ENCODE measurements around the gene CCDC142. TPM values are rescaled to one million over a fixed set of nuclear protein-coding genes. Genes with fewer than 3 reads are reported as not detected.

Gene CCDC142
- total RNA-seq: 4.4 and 9.5 TPM in 2 replicates

GRCh38 chr2:74482801-74483674, at the start of gene CCDC142, which contains the start of gene TTC31:
Gene CCDC142, minus strand, starts transcription at chr2:74482998. Its CDS starts 161 bp downstream, at chr2:74482837.
Gene TTC31, plus strand, starts transcription at chr2:74483081. Its CDS starts 15 bp downstream, at chr2:74483096.
- Histone ChIP-seq H3K27me3 (ENCODE audit: control insufficient read depth, insufficient read depth, low read length) (no peaks in the 10 kb centered on the region), H3K4me3 (ENCODE audit: low read depth, low read length) (peak within 1 kb of the TSS; percentile 60), H3K36me3 (ENCODE audit: control insufficient read depth, insufficient read depth, low read length) (no peaks in the 10 kb centered on the region)
- DNase-seq (ENCODE audit: low read depth): peak; percentile 73
- TF ChIP-seq CTCF (IDR thresholded peaks at IDR 0.05; ENCODE audit: insufficient read depth, low read length, poor library complexity, severe bottlenecking): peak; percentile 91

- no peak for DNase-seq (ENCODE audit: low read depth)
- no peaks in the 10 kb centered on the region for H3K27me3 ChIP-seq (ENCODE audit: control insufficient read depth, insufficient read depth, low read length)
- H3K36me3 ChIP-seq (ENCODE audit: control insufficient read depth, insufficient read depth, low read length): no peaks in the 10 kb centered on the region
- H3K4me3 ChIP-seq (ENCODE audit: low read depth, low read length): no peak overlapping the region
- peak; percentile 29 for TF ChIP-seq CTCF (IDR thresholded peaks at IDR 0.05; ENCODE audit: insufficient read depth, low read length, poor library complexity, severe bottlenecking)
These were observed 49.4 kb upstream of the CCDC142 start for GRCh38 chr2:74532222-74532621.

GRCh38 chr2:74531666-74532065, 48.9 kb upstream of the CCDC142 start:
- no peak for TF ChIP-seq CTCF (IDR thresholded peaks at IDR 0.05; ENCODE audit: insufficient read depth, low read length, poor library complexity, severe bottlenecking)
- H3K27me3 ChIP-seq (ENCODE audit: control insufficient read depth, insufficient read depth, low read length): no peaks in the 10 kb centered on the region
- H3K4me3 ChIP-seq (ENCODE audit: low read depth, low read length): no peak overlapping the region
- peaks cover 3% of the 10 kb centered on the region for H3K36me3 ChIP-seq (ENCODE audit: control insufficient read depth, insufficient read depth, low read length)
- no peak for DNase-seq (ENCODE audit: low read depth)

- peaks cover 4% of the 10 kb centered on the region for H3K36me3 ChIP-seq (ENCODE audit: control insufficient read depth, insufficient read depth, low read length)
- peak overlapping the region; percentile 62 for H3K4me3 ChIP-seq (ENCODE audit: low read depth, low read length)
- no peaks in the 10 kb centered on the region for H3K27me3 ChIP-seq (ENCODE audit: control insufficient read depth, insufficient read depth, low read length)
- no peak for DNase-seq (ENCODE audit: low read depth)
- TF ChIP-seq CTCF (IDR thresholded peaks at IDR 0.05; ENCODE audit: insufficient read depth, low read length, poor library complexity, severe bottlenecking): no peak
These were observed 47.7 kb upstream of the CCDC142 start for GRCh38 chr2:74530239-74531187.

GRCh38 chr2:74529357-74530238, 46.8 kb upstream of the CCDC142 start, which contains the start of the genes AUP1 and HTRA2:
Gene AUP1, minus strand, starts transcription at chr2:74529706. Its CDS starts 77 bp downstream, at chr2:74529629.
Gene HTRA2, plus strand, starts transcription at chr2:74529933. Its CDS starts 74 bp downstream, at chr2:74530007.
- TF ChIP-seq CTCF (IDR thresholded peaks at IDR 0.05; ENCODE audit: insufficient read depth, low read length, poor library complexity, severe bottlenecking): no peak
- H3K4me3 ChIP-seq (ENCODE audit: low read depth, low read length): peak within 1 kb of the TSS; percentile 62
- H3K27me3 ChIP-seq (ENCODE audit: control insufficient read depth, insufficient read depth, low read length): no peaks in the 10 kb centered on the region
- peak; percentile 97 for DNase-seq (ENCODE audit: low read depth)
- H3K36me3 ChIP-seq (ENCODE audit: control insufficient read depth, insufficient read depth, low read length): peaks cover 4% of the 10 kb centered on the region

All from kidney epithelial cell (primary cell).